ENCODE data around the gene PLPPR3. TPM values are rescaled to one million over a fixed set of nuclear protein-coding genes. Genes with fewer than 3 reads are reported as not detected.

Gene PLPPR3
- total and polyA plus RNA-seq, 10 of the 15 experiments (the other 5 are each of a cell fraction or from before 2014, with no cell fraction given), result 0.07 TPM; not detected in 9

DNA sequence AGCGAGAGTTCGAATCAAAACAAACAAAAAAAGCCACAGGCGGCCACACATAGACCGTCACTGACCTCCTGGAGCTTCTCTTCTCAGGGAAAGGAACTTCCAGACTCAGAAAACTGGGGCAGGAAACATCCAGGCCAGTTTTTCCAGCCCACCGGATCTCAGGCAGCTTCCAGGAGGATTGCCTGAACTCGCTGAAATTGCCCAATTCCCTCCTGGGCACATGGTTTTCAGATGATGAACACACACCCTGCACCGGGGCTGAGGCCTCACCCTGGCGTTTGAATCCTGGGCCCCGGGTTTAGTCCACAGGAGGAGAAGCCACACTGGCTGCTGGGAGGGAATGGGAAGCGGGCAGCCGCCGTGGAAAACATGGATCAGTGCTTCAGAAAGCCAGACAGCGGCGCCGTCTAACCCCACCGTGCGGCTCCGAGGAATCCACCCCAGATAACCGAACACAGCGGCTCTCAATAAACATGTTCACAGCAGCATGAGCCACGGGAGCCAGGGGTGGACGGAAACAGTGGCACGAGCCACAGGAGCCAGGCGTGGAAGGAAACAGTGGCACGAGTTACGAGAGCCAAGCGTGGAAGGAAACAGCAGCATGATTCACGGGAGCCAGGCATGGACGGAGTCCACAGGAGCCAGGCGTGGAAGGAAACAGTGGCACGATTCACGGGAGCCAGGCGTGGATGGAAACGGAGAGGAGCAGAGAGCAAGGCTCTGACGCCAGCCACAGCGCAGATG is 42.7 kb downstream of the PLPPR3 start (continued):
- no peak for TF ChIP-seq SMARCA5 (IDR thresholded peaks at IDR 0.05)

DNA sequence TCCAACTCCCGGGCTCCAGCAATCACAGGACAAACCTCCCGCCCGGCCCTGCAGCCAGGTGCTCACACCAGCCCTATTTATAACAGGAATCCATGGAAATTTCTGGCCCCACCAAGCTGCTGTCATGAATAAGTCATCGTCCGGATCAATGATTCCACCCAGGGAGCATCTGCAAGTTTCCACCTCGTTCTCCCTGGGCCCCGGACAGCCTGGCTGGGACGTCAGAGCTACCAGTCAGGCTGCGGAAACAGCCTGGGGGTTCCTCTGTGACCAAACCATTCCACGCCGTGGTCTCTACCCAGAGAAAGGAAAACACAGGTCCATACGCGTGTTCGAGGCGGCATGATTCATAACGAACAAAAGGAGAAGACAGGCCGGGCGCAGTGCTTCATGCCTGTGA is 45.2 kb downstream of the PLPPR3 start:
- intact Hi-C loops (cut with micrococcal nuclease; ENCODE audit: unreplicated experiment), result no loop called here
- RAD21 ChIA-PET (ENCODE audit: unreplicated experiment), result no interaction called here

More for the DNA sequence above, 45.2 kb downstream of the PLPPR3 start:
- Histone ChIP-seq H3K9ac (ENCODE audit: control insufficient read depth, insufficient read depth, low read length) (no peak overlapping the region), H3K4me1 (ENCODE audit: control insufficient read depth, insufficient read depth, low read length) (no peaks in the 10 kb centered on the region), H3K36me3 (ENCODE audit: control insufficient read depth in 2 of 2, insufficient read depth in 2 of 2, low read length in 1 of 2) (no peaks in the 10 kb centered on the region), H3K9me3 (replicated peaks; ENCODE audit: control insufficient read depth, insufficient read depth, low read length) (no peaks in the 10 kb centered on the region), H4K20me1 (ENCODE audit: control insufficient read depth, insufficient read depth) (no peaks in the 10 kb centered on the region), H3K27me3 (replicated peaks in 1 of 2; ENCODE audit: control insufficient read depth in 2 of 2, insufficient read depth in 2 of 2, low read length in 1 of 2) (no peaks in the 10 kb centered on the region), H2AFZ (ENCODE audit: control insufficient read depth, low read depth, low read length) (no peak overlapping the region), H3K79me2 (ENCODE audit: control insufficient read depth, insufficient read depth, low read length) (no peaks in the 10 kb centered on the region), H3K27ac (ENCODE audit: control insufficient read depth, insufficient read depth) (no peak overlapping the region), H3K4me3 (no peak overlapping the region), H3K4me2 (ENCODE audit: control insufficient read depth, insufficient read depth) (no peak overlapping the region)
- ATAC-seq (no peak), FAIRE-seq (no peak), DNase-seq (ENCODE audit: low read depth, low spot score) (no peak)
- ChIA-PET POLR2A (interaction anchor here (0.6 kb wide), 1 partner anchor 39 kb away, joined by 3 read pairs; no protein-coding TSS in a partner anchor), SMC1A (ENCODE audit: uncharacterized antibody, unreplicated experiment) (no interaction called here), CTCF (interaction anchor here (0.8 kb wide), 1 partner anchor 81 kb away, joined by 3 read pairs; no protein-coding TSS in a partner anchor)
- BruUV-seq (replicated peaks), result no TSS peak
- 73% methylated on average over 17 of the region's 18 CpGs for WGBS (ENCODE audit: insufficient coverage, insufficient replicate concordance, low lambda C conversion rate, missing lambda C conversion rate)
- TF ChIP-seq, protein P1, sequence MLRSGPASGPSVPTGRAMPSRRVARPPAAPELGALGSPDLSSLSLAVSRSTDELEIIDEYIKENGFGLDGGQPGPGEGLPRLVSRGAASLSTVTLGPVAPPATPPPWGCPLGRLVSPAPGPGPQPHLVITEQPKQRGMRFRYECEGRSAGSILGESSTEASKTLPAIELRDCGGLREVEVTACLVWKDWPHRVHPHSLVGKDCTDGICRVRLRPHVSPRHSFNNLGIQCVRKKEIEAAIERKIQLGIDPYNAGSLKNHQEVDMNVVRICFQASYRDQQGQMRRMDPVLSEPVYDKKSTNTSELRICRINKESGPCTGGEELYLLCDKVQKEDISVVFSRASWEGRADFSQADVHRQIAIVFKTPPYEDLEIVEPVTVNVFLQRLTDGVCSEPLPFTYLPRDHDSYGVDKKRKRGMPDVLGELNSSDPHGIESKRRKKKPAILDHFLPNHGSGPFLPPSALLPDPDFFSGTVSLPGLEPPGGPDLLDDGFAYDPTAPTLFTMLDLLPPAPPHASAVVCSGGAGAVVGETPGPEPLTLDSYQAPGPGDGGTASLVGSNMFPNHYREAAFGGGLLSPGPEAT (IDR thresholded peaks at IDR 0.05; ENCODE audit: low read depth), result no peak
- TF ChIP-seq NFIC (IDR thresholded peaks at IDR 0.05; ENCODE audit: low read depth, low read length) (no peak), MTA3 (IDR thresholded peaks at IDR 0.05; ENCODE audit: borderline replicate concordance, low read length) (no peak), TCF7 (IDR thresholded peaks at IDR 0.05; ENCODE audit: borderline replicate concordance) (no peak), NR2C2 (IDR thresholded peaks at IDR 0.05; ENCODE audit: borderline replicate concordance, control insufficient read depth, insufficient read length, low read depth) (no peak), EZH2 (IDR thresholded peaks at IDR 0.05; ENCODE audit: borderline replicate concordance, control insufficient read depth, low read depth, low read length) (no peak), FOXK2 (IDR thresholded peaks at IDR 0.05) (no peak), TBL1XR1 (IDR thresholded peaks at IDR 0.05; ENCODE audit: low read depth, low read length) (no peak), HCFC1 (IDR thresholded peaks at IDR 0.05; ENCODE audit: low read length) (no peak)
- TF ChIP-seq, protein P2, sequence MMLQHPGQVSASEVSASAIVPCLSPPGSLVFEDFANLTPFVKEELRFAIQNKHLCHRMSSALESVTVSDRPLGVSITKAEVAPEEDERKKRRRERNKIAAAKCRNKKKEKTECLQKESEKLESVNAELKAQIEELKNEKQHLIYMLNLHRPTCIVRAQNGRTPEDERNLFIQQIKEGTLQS (IDR thresholded peaks at IDR 0.05; ENCODE audit: borderline replicate concordance, extremely low read depth, low read depth, low read length), result no peak
- TF ChIP-seq, protein P3, sequence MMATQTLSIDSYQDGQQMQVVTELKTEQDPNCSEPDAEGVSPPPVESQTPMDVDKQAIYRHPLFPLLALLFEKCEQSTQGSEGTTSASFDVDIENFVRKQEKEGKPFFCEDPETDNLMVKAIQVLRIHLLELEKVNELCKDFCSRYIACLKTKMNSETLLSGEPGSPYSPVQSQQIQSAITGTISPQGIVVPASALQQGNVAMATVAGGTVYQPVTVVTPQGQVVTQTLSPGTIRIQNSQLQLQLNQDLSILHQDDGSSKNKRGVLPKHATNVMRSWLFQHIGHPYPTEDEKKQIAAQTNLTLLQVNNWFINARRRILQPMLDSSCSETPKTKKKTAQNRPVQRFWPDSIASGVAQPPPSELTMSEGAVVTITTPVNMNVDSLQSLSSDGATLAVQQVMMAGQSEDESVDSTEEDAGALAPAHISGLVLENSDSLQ (IDR thresholded peaks at IDR 0.05), result no peak
- TF ChIP-seq, protein P4, sequence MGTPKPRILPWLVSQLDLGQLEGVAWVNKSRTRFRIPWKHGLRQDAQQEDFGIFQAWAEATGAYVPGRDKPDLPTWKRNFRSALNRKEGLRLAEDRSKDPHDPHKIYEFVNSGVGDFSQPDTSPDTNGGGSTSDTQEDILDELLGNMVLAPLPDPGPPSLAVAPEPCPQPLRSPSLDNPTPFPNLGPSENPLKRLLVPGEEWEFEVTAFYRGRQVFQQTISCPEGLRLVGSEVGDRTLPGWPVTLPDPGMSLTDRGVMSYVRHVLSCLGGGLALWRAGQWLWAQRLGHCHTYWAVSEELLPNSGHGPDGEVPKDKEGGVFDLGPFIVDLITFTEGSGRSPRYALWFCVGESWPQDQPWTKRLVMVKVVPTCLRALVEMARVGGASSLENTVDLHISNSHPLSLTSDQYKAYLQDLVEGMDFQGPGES (IDR thresholded peaks at IDR 0.05), result no peak
- TF ChIP-seq, protein P5, sequence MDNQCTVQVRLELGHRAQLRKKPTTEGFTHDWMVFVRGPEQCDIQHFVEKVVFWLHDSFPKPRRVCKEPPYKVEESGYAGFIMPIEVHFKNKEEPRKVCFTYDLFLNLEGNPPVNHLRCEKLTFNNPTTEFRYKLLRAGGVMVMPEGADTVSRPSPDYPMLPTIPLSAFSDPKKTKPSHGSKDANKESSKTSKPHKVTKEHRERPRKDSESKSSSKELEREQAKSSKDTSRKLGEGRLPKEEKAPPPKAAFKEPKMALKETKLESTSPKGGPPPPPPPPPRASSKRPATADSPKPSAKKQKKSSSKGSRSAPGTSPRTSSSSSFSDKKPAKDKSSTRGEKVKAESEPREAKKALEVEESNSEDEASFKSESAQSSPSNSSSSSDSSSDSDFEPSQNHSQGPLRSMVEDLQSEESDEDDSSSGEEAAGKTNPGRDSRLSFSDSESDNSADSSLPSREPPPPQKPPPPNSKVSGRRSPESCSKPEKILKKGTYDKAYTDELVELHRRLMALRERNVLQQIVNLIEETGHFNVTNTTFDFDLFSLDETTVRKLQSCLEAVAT (IDR thresholded peaks at IDR 0.05), result no peak
- in situ Hi-C loops (cut with MboI), result no loop called here

Measured in GM12878 (cell line).